Lower lobe of right lung (tissue), 2 donors: Measurements from ENCODE around the gene PHF21B. TPM values are rescaled to one million over a fixed set of nuclear protein-coding genes. Genes with fewer than 3 reads are reported as not detected.

Experiments
- ATAC-seq, 2 donors: fragments of 200-7000 bp; cut with Tn5 transposase; one replicate each; pipeline ENCODE4 v1.9.1; 2020 to 2022; ENCODE audit warnings: mild to moderate bottlenecking in 2 of 2, moderate library complexity in 2 of 2
- DNase-seq: peaks from one replicate; pipeline ENCODE4 v3.0.0-alpha.2; 2020
- H3K27ac ChIP-seq: fragments of 200-600 bp; one replicate; pipeline ENCODE4 v1.8.0; 2022
- H3K27me3 ChIP-seq: fragments of 200-600 bp; one replicate; pipeline ENCODE4 v1.8.0; 2022; ENCODE audit warnings: low read depth
- H3K36me3 ChIP-seq: fragments of 200-600 bp; one replicate; pipeline ENCODE4 v1.8.0; 2022; ENCODE audit warnings: mild to moderate bottlenecking
- H3K4me1 ChIP-seq: fragments of 200-600 bp; one replicate; pipeline ENCODE4 v1.8.0; 2022
- H3K4me3 ChIP-seq: fragments of 200-600 bp; one replicate; pipeline ENCODE4 v1.8.0; 2022; ENCODE audit warnings: mild to moderate bottlenecking
- H3K9me3 ChIP-seq: fragments of 200-600 bp; one replicate; pipeline ENCODE4 v1.8.0; 2022
- intact Hi-C: fragments of 100-400 bp; cut with DNase I; formaldehyde crosslinking; loops from one replicate; pipeline ENCODE4 v1.11.0; 2022
- total RNA-seq: library from RNA; stranded (reverse); fragmentation: NEBNext Ultra II Directional; extraction: Animal tissue kit (Norgen Biotek cat#: 25700); gene quantifications from one replicate; pipeline ENCODE4 v1.2.1, GENCODE V29; 2021
- TF ChIP-seq, protein P1 (sequence below): fragments of 200-600 bp; IDR thresholded peaks from one replicate; pipeline ENCODE4 v1.8.0; 2022; ENCODE audit warnings: antibody characterized with exemption, mild to moderate bottlenecking
- donor health status: DM: no; HTN: yes; CAD: no; lungs with severe emphysema.

PHF21B gene
- total RNA-seq, 1 donor from 2014 or later = not detected

DNA sequence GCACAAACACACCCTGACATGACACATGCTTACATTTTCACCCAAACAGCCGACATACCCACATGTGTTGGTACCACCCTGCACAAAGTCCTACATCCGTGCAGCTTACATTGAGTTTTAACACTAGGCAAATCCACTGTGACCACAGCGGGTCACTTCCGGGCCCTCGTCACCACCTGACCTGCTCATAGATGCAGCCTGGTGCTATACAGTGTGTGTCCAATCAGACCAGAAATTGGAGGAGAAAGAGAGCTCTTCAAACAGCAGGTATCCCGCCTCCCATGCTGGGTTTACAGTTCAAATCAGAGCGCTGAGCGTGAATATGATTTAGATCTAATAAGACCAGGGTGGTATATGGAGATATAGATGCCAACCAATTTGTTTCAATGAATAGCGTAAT lies 35.4 kb downstream of the PHF21B start:
- TF ChIP-seq, protein P1, sequence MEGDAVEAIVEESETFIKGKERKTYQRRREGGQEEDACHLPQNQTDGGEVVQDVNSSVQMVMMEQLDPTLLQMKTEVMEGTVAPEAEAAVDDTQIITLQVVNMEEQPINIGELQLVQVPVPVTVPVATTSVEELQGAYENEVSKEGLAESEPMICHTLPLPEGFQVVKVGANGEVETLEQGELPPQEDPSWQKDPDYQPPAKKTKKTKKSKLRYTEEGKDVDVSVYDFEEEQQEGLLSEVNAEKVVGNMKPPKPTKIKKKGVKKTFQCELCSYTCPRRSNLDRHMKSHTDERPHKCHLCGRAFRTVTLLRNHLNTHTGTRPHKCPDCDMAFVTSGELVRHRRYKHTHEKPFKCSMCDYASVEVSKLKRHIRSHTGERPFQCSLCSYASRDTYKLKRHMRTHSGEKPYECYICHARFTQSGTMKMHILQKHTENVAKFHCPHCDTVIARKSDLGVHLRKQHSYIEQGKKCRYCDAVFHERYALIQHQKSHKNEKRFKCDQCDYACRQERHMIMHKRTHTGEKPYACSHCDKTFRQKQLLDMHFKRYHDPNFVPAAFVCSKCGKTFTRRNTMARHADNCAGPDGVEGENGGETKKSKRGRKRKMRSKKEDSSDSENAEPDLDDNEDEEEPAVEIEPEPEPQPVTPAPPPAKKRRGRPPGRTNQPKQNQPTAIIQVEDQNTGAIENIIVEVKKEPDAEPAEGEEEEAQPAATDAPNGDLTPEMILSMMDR = no peak
- Histone ChIP-seq H3K27me3 (peaks cover 35% of the 10 kb centered on the region), H3K4me3 (no peak overlapping the region), H3K36me3 (no peaks in the 10 kb centered on the region), H3K4me1 (no peaks in the 10 kb centered on the region), H3K27ac (no peak overlapping the region), H3K9me3 (no peaks in the 10 kb centered on the region)
- ATAC-seq (no peak), DNase-seq (no peak)
- intact Hi-C loops = no loop called here

DNA sequence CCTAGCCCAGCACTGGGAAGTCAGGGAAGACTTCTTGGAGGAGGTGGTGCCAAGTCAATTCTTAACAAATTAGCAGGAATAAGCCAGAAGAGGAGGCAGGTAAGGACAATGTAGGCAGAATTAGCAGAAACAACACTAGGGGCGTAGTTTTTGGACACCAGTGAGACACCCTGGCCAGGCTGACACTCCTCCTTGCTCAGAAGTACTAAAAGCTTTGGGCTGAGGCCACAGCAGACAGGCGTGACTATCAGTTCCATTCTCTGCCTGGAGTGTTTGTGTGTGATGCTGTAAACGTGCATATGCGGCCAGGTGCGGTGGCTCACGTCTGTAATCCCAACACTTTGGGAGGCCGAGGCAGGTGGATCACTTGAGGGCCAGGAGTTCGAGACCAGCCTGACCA lies 36.0 kb downstream of the PHF21B start:
- DNase-seq = no peak
- Histone ChIP-seq H3K27me3 (peaks cover 33% of the 10 kb centered on the region), H3K4me3 (no peak overlapping the region), H3K36me3 (no peaks in the 10 kb centered on the region), H3K27ac (no peak overlapping the region), H3K4me1 (no peaks in the 10 kb centered on the region), H3K9me3 (no peaks in the 10 kb centered on the region)
- intact Hi-C loops = no loop called here
- TF ChIP-seq, protein P1 = no peak
- no peak for ATAC-seq

DNA sequence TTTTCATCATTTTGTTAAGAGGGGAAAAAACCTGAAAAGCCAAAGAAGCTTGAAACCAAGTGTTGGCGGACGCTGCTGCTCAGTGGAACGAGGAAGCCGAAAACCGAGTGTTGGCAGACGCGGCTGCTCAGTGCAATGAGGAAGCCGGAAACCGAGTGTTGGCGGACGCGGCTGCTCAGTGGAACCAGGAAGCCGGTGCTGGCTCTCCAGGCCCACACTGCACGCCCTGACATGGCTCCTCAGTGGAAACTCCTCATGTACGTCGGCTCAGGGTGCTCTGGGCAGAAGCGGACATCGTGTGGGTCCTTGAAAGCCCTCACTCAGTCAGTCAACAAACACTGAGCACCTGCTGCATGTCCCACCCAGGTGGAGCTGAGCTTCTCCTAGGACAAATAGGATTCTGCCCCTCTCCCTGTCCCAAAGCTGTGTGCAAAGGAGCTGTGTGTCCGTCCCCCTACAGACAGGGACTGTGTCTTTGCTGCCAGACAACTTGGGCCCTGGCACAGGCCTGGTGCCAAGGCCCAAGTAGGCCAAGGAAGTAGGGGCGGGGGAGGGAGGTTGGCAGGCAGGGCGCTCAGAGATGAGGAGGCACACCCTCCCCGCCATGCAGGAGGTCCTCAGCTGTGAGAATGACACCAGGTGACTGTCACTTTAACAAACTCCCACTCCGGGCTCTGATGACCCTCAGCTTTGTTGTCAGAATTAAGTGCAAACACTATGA lies 37.3 kb downstream of the PHF21B start:
- Histone ChIP-seq H3K36me3 (no peaks in the 10 kb centered on the region), H3K27me3 (peaks cover 34% of the 10 kb centered on the region), H3K4me3 (no peak overlapping the region), H3K4me1 (no peaks in the 10 kb centered on the region), H3K27ac (no peak overlapping the region), H3K9me3 (no peaks in the 10 kb centered on the region)
- TF ChIP-seq, protein P1 = no peak
- ATAC-seq (no peak), DNase-seq (no peak)
- intact Hi-C loops = no loop called here

DNA sequence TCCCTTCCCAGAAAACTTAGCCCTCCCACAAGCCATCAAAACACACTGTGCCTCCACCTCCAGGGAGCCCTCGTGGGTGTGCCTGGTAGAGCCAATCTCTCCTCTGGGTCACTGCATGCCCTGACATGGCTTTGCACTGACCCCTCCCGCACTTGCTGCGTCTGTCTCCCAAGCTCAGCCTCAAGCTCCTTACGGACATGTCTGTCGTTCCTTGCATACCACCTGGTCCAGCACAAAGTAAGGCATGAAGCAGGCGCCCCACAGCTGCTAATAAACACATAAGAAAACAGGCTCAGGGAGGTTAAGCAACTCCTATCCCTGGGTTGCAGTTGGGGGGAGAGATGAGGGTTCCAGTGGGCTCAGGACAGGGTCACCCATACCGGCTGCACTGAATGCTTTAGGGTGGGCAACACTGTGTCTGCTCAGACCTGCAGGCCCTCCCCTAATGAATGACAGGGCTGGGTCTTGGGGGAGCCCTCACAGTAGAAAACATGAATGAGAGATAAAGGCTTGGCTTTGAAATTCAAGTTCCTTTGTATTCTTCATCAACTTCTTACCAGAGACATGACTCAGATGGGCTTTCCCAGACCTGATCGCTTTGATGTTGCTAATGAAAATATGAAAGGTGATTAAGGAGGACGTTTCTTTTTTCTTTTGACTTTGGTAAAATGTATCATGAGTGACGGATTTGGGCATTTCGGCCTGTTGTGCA lies 38.0 kb downstream of the PHF21B start:
- Histone ChIP-seq H3K4me1 (no peaks in the 10 kb centered on the region), H3K36me3 (no peaks in the 10 kb centered on the region), H3K27ac (no peak overlapping the region), H3K4me3 (no peak overlapping the region), H3K9me3 (no peaks in the 10 kb centered on the region), H3K27me3 (peaks cover 34% of the 10 kb centered on the region)
- ATAC-seq (no peak), DNase-seq (no peak)
- intact Hi-C loops = no loop called here
- TF ChIP-seq, protein P1 = no peak

- TF ChIP-seq, protein P1 = no peak
- H3K4me1 ChIP-seq = no peaks in the 10 kb centered on the region
- intact Hi-C loops = no loop called here
- H3K27me3 ChIP-seq = peaks cover 44% of the 10 kb centered on the region
- no peak overlapping the region for H3K4me3 ChIP-seq
- H3K27ac ChIP-seq = no peak overlapping the region
- ATAC-seq (no peak), DNase-seq (no peak)
- no peaks in the 10 kb centered on the region for H3K9me3 ChIP-seq
- no peaks in the 10 kb centered on the region for H3K36me3 ChIP-seq
These were observed 39.5 kb downstream of the PHF21B start for GRCh38 chr22:44970291-44970690.
